Transverse colon (tissue), 3 donors: ENCODE measurements around the gene PIK3CB.
"Not testable (repeated sequence)": the region's sequence is repeated elsewhere in the genome, so short reads cannot be mapped to it uniquely, and the experiment has no call there.

Experiments used
- POLR2A ChIP-seq: fragments of 450-650 bp; IDR thresholded peaks from one replicate; pipeline ENCODE4 v1.6.1; 2016; ENCODE audit warnings: antibody characterized with exemption, mild to moderate bottlenecking, moderate library complexity
- TF ChIP-seq, protein P1 (sequence below), 5 experiments: fragments of 200-600 bp in 3 of 5; fragments of 450-650 bp in 2 of 5; sonication (generic) in 3 of 5; IDR thresholded peaks; 1 replicate in 2 of 5; 2 replicates in 3 of 5; pipeline ENCODE4 v1.5.1; 2016 to 2017; ENCODE audit warnings: antibody characterized with exemption in 5 of 5, inconsistent platforms in 3 of 5, mild to moderate bottlenecking in 2 of 5, moderate library complexity in 1 of 5

DNA sequence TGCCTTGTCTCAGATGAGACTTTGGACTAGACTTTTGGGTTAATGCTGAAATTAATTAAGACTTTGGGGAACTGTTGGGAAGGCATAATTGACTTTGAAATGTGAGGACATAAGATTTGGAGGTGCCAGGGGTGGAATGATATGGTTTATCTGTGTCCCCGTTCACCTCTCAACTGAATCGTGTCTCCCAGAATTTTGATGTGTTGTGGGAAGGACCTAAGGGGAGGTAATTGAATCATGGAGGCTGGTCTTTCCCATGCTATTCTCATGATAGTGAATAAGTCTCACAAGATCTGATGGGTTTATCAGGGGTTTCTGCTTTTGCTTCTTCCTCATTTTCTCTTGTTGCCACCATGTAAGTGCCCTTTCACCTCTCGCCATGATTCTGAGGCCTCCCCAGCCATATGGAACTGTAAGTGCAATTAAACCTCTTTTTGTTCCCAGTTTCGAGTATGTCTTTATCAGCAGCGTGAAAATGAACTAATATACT lies 230.6 kb downstream of the PIK3CB start:
- TF ChIP-seq, protein P1, sequence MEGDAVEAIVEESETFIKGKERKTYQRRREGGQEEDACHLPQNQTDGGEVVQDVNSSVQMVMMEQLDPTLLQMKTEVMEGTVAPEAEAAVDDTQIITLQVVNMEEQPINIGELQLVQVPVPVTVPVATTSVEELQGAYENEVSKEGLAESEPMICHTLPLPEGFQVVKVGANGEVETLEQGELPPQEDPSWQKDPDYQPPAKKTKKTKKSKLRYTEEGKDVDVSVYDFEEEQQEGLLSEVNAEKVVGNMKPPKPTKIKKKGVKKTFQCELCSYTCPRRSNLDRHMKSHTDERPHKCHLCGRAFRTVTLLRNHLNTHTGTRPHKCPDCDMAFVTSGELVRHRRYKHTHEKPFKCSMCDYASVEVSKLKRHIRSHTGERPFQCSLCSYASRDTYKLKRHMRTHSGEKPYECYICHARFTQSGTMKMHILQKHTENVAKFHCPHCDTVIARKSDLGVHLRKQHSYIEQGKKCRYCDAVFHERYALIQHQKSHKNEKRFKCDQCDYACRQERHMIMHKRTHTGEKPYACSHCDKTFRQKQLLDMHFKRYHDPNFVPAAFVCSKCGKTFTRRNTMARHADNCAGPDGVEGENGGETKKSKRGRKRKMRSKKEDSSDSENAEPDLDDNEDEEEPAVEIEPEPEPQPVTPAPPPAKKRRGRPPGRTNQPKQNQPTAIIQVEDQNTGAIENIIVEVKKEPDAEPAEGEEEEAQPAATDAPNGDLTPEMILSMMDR (IDR thresholded peaks at IDR 0.05) = not testable (repeated sequence)
- TF ChIP-seq POLR2A = not testable (repeated sequence)
